WI38 (cell line): Measurements from ENCODE around the gene MYOD1.
A peak's percentile ranks its signal among the peaks of the same experiment; 100 is the strongest.

Experiments used
- H3K4me3 ChIP-seq: 2 replicates; pipeline ENCODE4 v1.5.1; 2011; ENCODE audit warnings: low read depth, mild to moderate bottlenecking, control low read depth, low read length
- CTCF ChIP-seq: IDR thresholded peaks from 2 replicates; pipeline ENCODE4 v1.5.1; 2012; ENCODE audit warnings: low read depth, mild to moderate bottlenecking, control low read depth, low read length

The MYOD1 gene

GRCh38 chr11:17724020-17724908 is 4.9 kb downstream of the MYOD1 start:
- TF ChIP-seq CTCF, result no peak
- no peak overlapping the region for H3K4me3 ChIP-seq

- no peak overlapping the region for H3K4me3 ChIP-seq
- TF ChIP-seq CTCF, result no peak
These were observed 5.8 kb downstream of the MYOD1 start for GRCh38 chr11:17725174-17725573.

- H3K4me3 ChIP-seq, result no peak overlapping the region
- TF ChIP-seq CTCF, result no peak
These were observed 10.8 kb downstream of the MYOD1 start for GRCh38 chr11:17730137-17730536.

- no peak overlapping the region for H3K4me3 ChIP-seq
- peak; percentile 96 for TF ChIP-seq CTCF
These were observed 11.5 kb downstream of the MYOD1 start for GRCh38 chr11:17730608-17731462.

GRCh38 chr11:17733261-17733660 is 13.9 kb downstream of the MYOD1 start:
- H3K4me3 ChIP-seq, result no peak overlapping the region
- no peak for TF ChIP-seq CTCF

- TF ChIP-seq CTCF, result no peak
- H3K4me3 ChIP-seq, result peak within 1 kb of the TSS; percentile 29
These were observed 15.1 kb downstream of the MYOD1 start, which contains the start of gene KCNC1 for GRCh38 chr11:17734418-17734911. KCNC1 (plus strand) TSS chr11:17734781; CDS start chr11:17736003, 1,222 bp downstream.
